B cell (primary cell): ENCODE results near the gene BCAN. TPM values are rescaled to one million over a fixed set of nuclear protein-coding genes. Genes with fewer than 3 reads are reported as not detected.

Source experiments
- ATAC-seq: fragments of 200-7000 bp; cut with Tn5 transposase; one replicate; pipeline ENCODE4 v1.10.0; 2021; ENCODE audit warnings: low read depth, mild to moderate bottlenecking, moderate number of reproducible peaks, moderate library complexity
- CTCF ChIA-PET: fragments of 350-600 bp; sonication (Branson Sonifier 250); formaldehyde crosslinking; loops from one replicate; lab custom pipeline; 2021; ENCODE audit warnings: antibody characterized with exemption, inconsistent platforms; lab: Charles Lee
- POLR2A ChIA-PET: fragments of 350-600 bp; sonication (Branson Sonifier 250); formaldehyde crosslinking; loops from one replicate; lab custom pipeline; 2021; ENCODE audit warnings: antibody characterized with exemption; lab: Charles Lee
- DNase-seq: peaks from one replicate; pipeline ENCODE4 v3.0.0; 2013
- H2AFZ ChIP-seq: 2 replicates; pipeline ENCODE4 v1.6.1; 2012; ENCODE audit warnings: mild to moderate bottlenecking, low read depth, low read length; ENCODE audit not compliant: insufficient read depth, poor library complexity, severe bottlenecking
- H3K27ac ChIP-seq, 2 donors: 1 replicate in 1 of 2; 2 replicates in 1 of 2; pipeline ENCODE4 v1.5.1; 2012 to 2013; ENCODE audit warnings: low read length in 2 of 2, mild to moderate bottlenecking in 2 of 2, moderate library complexity in 1 of 2
- H3K27me3 ChIP-seq, 4 experiments: fragments of 200-600 bp in 1 of 4; sonication (generic) in 1 of 4; replicated peaks in 1 of 4; 1 replicate in 2 of 4; 2 replicates in 2 of 4; pipeline versions ENCODE4 v1.6.1 to v1.7.0; 2013 to 2016; ENCODE audit warnings: low read length in 3 of 4, mild to moderate bottlenecking in 2 of 4, mixed read lengths in 1 of 4, moderate library complexity in 1 of 4; ENCODE audit not compliant: insufficient read depth in 4 of 4, control insufficient read depth in 3 of 4; ENCODE audit errors: control extremely low read depth in 1 of 4
- H3K36me3 ChIP-seq, 2 experiments: replicated peaks in 1 of 2; 1 replicate in 1 of 2; 2 replicates in 1 of 2; pipeline versions ENCODE4 v1.6.1 to v1.7.1; 2013; ENCODE audit warnings: low read length in 1 of 2; ENCODE audit not compliant: insufficient read depth in 2 of 2, control insufficient read depth in 1 of 2; ENCODE audit errors: control extremely low read depth in 1 of 2, extremely low read depth in 1 of 2
- H3K4me1 ChIP-seq, 2 donors: fragments of 200-600 bp in 1 of 2; sonication (generic) in 1 of 2; 1 replicate in 1 of 2; 2 replicates in 1 of 2; pipeline versions ENCODE4 v1.5.1 to v1.6.1; 2013 to 2017; ENCODE audit warnings: low read length in 2 of 2; ENCODE audit not compliant: control insufficient read depth in 2 of 2, insufficient read depth in 2 of 2
- H3K4me2 ChIP-seq: replicated peaks from 2 replicates; pipeline ENCODE3; 2012; ENCODE audit warnings: mild to moderate bottlenecking, low read depth, low read length; ENCODE audit not compliant: poor library complexity, severe bottlenecking
- H3K4me3 ChIP-seq, 5 experiments: fragments of 200-600 bp in 1 of 5; sonication (generic) in 1 of 5; 1 replicate in 3 of 5; 2 replicates in 2 of 5; pipeline versions ENCODE4 v1.5.1 to v1.7.0; 2011 to 2016; ENCODE audit warnings: low read length in 4 of 5, mild to moderate bottlenecking in 4 of 5, low read depth in 2 of 5, control low read depth in 1 of 5, moderate library complexity in 1 of 5; ENCODE audit not compliant: insufficient read depth in 1 of 5; ENCODE audit errors: control extremely low read depth in 1 of 5, extremely low read depth in 1 of 5
- H3K79me2 ChIP-seq: fragments of 200-600 bp; sonication (generic); one replicate; pipeline ENCODE4 v1.6.0; 2016; ENCODE audit warnings: low read length; ENCODE audit not compliant: control insufficient read depth, insufficient read depth
- H3K9ac ChIP-seq: fragments of 200-600 bp; sonication (generic); 2 replicates; pipeline ENCODE4 v1.6.1; 2017; ENCODE audit warnings: mild to moderate bottlenecking, low read length, moderate library complexity
- H3K9me3 ChIP-seq, 3 donors: one replicate each; pipeline versions ENCODE4 v1.6.1 to v1.7.1; 2013; ENCODE audit warnings: low read length in 2 of 3; ENCODE audit not compliant: control insufficient read depth in 2 of 3, insufficient read depth in 1 of 3; ENCODE audit errors: control extremely low read depth in 1 of 3
- H4K20me1 ChIP-seq: 2 replicates; pipeline ENCODE4 v1.6.0; 2012; ENCODE audit warnings: mild to moderate bottlenecking, low read length; ENCODE audit not compliant: insufficient read depth, control insufficient read depth, poor library complexity, severe bottlenecking
- H3K27ac Mint-ChIP-seq: one replicate; pipeline ENCODE4 v1.8.0; 2021; ENCODE audit warnings: mixed read lengths
- H3K27me3 Mint-ChIP-seq: one replicate; pipeline ENCODE4 v1.8.0; 2021; ENCODE audit warnings: mixed read lengths
- H3K4me1 Mint-ChIP-seq: one replicate; pipeline ENCODE4 v1.8.0; 2021; ENCODE audit warnings: mixed read lengths
- H3K4me3 Mint-ChIP-seq: one replicate; pipeline ENCODE4 v1.8.0; 2021; ENCODE audit warnings: mixed read lengths
- H3K9me3 Mint-ChIP-seq: one replicate; pipeline ENCODE4 v1.8.0; 2022; ENCODE audit warnings: mixed read lengths; ENCODE audit not compliant: insufficient read depth
- EZH2 ChIP-seq: IDR thresholded peaks from 2 replicates; pipeline ENCODE4 v1.6.1; 2012; ENCODE audit warnings: borderline replicate concordance, low read depth, mild to moderate bottlenecking, moderate library complexity, low read length; ENCODE audit not compliant: insufficient read depth, poor library complexity, severe bottlenecking
- WGBS: methylation state at CpG from one replicate; pipeline ENCODE4 v1.1.5; 2013; ENCODE audit warnings: missing lambda C conversion rate; ENCODE audit not compliant: insufficient coverage; 5-methylcytosine and 5-hydroxymethylcytosine counted together
- intact Hi-C: fragments of 100-400 bp; cut with micrococcal nuclease; formaldehyde crosslinking; loops from one replicate; pipeline ENCODE4 v1.10.0; 2022
- polyA plus RNA-seq: library from polyadenylated mRNA; depleted of rRNA; stranded (reverse); fragments of >200 nt; gene quantifications from 2 replicates; pipeline ENCODE4 v1.2.3, GENCODE V29; 2012
- total RNA-seq, 2 donors: library from RNA; stranded (reverse); fragments of 120-200 nt in 1 of 2; gene quantifications; 1 replicate in 1 of 2; 2 replicates in 1 of 2; pipeline versions ENCODE4 v1.2.3 to v1.2.4, GENCODE V29; 2013 to 2022
- TF ChIP-seq, protein P1 (sequence below): fragments of 200-600 bp; IDR thresholded peaks from one replicate; pipeline ENCODE4 v1.8.0; 2022; ENCODE audit warnings: antibody characterized with exemption, mild to moderate bottlenecking

BCAN gene
- total and polyA plus RNA-seq, 2 donors (not counting 1 experiment from before 2014, with no cell fraction given), result not detected

DNA sequence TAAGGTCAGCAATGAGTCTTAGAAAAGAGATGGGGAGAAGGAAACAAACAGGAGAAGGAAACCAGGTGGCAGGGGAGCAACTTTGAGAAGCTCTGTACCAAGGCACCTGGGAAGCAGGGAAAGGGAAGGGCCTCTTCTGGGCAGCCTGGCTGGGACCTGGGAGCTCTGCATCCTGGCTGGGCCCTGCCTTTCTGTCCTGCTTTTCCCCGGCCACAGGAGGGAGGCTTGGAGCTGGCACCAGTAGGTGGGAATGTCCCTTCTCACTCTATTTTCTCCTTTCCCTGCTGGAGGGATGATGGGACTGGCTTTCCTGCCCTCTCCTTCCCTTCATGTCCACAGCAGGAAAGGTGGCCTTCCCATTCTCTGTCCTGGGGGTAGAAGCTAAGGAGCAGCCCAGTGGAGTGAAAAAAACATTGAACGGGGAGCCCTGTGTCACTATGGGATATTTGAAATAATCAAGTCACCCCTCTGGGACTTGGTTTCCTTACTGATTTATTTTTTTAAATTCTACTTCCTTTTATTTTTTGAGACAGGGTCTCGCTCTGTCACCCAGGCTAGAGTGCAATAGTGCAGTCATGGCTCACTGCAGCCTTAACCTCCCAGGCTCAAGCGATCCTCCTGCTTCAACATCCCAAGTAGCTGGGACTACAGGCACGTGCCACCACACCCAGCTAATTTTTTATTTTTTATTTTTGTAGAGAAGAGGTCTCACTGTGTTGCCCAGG is 40.4 kb downstream of the BCAN start:
- Histone ChIP-seq H3K4me2 (no peak overlapping the region), H4K20me1 (no peaks in the 10 kb centered on the region), H3K4me3 (no peak overlapping the region), H2AFZ (no peak overlapping the region), H3K27ac (no peak overlapping the region), H3K4me1 (peaks cover 18 to 41% of the 10 kb centered on the region in 2 donors), H3K9me3 (peaks cover 0 to 2% (median 0%) of the 10 kb centered on the region in 3 donors), H3K36me3 (no peaks in the 10 kb centered on the region), H3K79me2 (no peaks in the 10 kb centered on the region), H3K9ac (no peak overlapping the region), H3K27me3 (peaks cover 0 to 64% (median 38%) of the 10 kb centered on the region in 4 experiments)
- CTCF ChIA-PET, result interaction anchor here (0.5 to 8.5 kb wide), 8 partner anchors 9 to 322 kb away, joined by 3 to 102 read pairs (median 3); partner anchors contain the start of gene INSRR
- POLR2A ChIA-PET, result interaction anchor here (1.6 kb wide), 1 partner anchor 46 kb away, joined by 4 read pairs; the partner anchor contains the start of genes ISG20L2 and METTL25B
- Mint-ChIP-seq H3K27ac (no peak overlapping the region), H3K4me3 (no peak overlapping the region), H3K4me1 (peaks cover 35% of the 10 kb centered on the region), H3K9me3 (no peaks in the 10 kb centered on the region), H3K27me3 (peaks cover 53% of the 10 kb centered on the region)
- intact Hi-C loops, result no loop called here
- ATAC-seq, result no peak
- TF ChIP-seq, protein P1, sequence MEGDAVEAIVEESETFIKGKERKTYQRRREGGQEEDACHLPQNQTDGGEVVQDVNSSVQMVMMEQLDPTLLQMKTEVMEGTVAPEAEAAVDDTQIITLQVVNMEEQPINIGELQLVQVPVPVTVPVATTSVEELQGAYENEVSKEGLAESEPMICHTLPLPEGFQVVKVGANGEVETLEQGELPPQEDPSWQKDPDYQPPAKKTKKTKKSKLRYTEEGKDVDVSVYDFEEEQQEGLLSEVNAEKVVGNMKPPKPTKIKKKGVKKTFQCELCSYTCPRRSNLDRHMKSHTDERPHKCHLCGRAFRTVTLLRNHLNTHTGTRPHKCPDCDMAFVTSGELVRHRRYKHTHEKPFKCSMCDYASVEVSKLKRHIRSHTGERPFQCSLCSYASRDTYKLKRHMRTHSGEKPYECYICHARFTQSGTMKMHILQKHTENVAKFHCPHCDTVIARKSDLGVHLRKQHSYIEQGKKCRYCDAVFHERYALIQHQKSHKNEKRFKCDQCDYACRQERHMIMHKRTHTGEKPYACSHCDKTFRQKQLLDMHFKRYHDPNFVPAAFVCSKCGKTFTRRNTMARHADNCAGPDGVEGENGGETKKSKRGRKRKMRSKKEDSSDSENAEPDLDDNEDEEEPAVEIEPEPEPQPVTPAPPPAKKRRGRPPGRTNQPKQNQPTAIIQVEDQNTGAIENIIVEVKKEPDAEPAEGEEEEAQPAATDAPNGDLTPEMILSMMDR, result no peak
- no peak for TF ChIP-seq EZH2
- DNase-seq, result peak; percentile 35
- whole genome bisulfite sequencing, result 17% methylated on average over 1 of the region's 5 CpGs

DNA sequence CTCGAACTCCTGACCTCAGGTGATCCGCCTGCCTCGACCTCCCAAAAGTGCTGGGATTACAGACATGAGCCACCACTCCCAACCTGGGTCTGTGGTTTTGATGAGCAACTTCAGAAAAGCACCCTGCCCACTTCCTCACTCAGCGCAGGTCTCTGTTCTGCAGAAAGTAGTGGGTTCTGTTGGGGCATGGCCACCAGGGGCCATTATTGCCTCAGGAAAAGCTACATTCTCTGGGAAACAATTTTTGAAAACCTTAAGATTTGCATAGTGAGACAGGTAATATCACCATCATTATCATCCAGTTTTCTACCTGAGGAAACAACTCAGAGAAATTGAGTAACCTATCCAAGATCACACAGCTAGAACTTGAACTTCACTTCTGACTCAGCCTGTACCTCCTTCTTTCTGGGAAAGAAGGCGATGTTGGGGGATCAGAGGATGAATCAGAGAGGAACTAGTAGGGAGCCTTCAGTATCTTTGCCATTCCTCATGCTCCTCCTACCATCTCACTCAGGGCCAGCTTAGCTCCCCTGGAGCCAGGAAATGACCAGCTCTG is 42.4 kb downstream of the BCAN start:
- no peaks in the 10 kb centered on the region for H3K79me2 ChIP-seq
- H3K27me3 ChIP-seq, result peaks cover 0 to 52% (median 23%) of the 10 kb centered on the region in 4 experiments
- no peak for TF ChIP-seq EZH2
- TF ChIP-seq, protein P1, result no peak
- WGBS, result no CpG with 5 or more reads among the region's 5 CpGs
- H3K36me3 ChIP-seq, result no peaks in the 10 kb centered on the region
- H2AFZ ChIP-seq, result no peak overlapping the region
- H3K4me1 ChIP-seq, result peaks cover 9 to 35% of the 10 kb centered on the region in 2 donors
- H3K4me3 ChIP-seq, result no peak overlapping the region
- intact Hi-C loops, result no loop called here
- ATAC-seq, result no peak
- H3K27ac ChIP-seq, result no peak overlapping the region
- H3K27ac Mint-ChIP-seq, result no peak overlapping the region
- H3K9me3 ChIP-seq, result no peaks in the 10 kb centered on the region
- POLR2A ChIA-PET, result no interaction called here
- no peak overlapping the region for H3K9ac ChIP-seq
- H3K9me3 Mint-ChIP-seq, result no peaks in the 10 kb centered on the region
- H3K4me1 Mint-ChIP-seq, result peaks cover 24% of the 10 kb centered on the region
- no peak overlapping the region for H3K4me3 Mint-ChIP-seq
- H4K20me1 ChIP-seq, result no peaks in the 10 kb centered on the region
- peaks cover 38% of the 10 kb centered on the region for H3K27me3 Mint-ChIP-seq
- no peak overlapping the region for H3K4me2 ChIP-seq
- no peak for DNase-seq
- CTCF ChIA-PET, result interaction anchor here (0.7 to 2.1 kb wide), 8 partner anchors 15 to 407 kb away, joined by 3 to 10 read pairs (median 4); partner anchors contain the start of genes INSRR and NTRK1
